HG02973 (cell line): ENCODE results near the gene FLT3.
"Not testable (repeated sequence)": the region's sequence is repeated elsewhere in the genome, so short reads cannot be mapped to it uniquely, and the experiment has no call there.

ENCODE experiments used
- ATAC-seq: cut with Tn5 transposase; IDR thresholded peaks from one replicate; pipeline ENCODE4 v1.9.1; 2021; ENCODE audit warnings: moderate library complexity; ENCODE audit not compliant: unreplicated experiment

The FLT3 gene

DNA sequence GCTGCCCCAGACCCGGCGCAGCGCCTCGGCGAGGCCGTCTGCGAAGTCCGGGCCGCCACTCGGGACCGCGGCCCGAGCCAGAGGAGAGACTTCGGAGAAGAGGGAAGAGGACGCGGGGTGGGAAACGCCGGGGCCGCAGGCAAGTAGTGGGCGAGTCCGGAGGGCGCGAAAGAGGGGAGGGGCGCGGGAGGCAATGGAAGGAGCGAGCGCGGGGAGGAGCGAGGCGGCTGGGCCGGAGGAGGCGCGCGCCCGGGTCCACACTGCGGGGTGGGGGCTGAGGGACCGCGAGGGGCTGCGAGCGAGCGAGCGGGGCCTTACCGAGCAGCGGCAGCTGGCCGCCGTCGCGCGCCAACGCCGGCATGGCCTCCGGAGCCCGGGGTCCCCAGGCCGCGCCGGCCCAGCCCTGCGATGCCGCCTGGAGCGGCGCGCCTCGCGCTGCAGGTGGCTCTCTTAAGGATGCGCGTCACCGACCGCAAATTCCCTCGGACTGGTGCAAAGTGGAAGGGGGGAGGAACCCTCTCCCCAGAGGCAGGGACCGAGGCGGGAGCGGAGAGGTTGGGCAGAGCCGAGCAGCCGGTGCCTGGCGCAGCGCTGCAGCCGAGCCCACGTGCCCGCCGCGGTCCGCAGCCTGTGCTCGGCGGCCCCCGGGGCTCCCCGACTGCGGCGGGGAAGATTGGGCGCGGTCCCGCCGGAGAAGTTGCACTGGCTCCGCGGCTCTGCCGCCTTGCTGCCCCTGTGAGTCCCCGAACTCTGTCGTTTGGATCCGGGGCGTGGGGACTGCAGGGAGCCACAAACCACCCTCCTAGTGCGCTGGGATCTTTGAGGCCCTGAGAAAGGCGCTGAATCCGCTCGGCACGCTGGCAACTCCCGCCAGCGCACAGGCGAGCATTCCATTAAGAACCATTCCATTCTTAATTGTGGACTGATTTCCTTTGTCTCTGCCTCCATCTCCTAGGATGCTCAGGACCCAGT lies at the start of gene FLT3:
TSS of gene FLT3 (minus strand) at position 427 of the 972 bp plus-strand sequence. CDS start at position 361, 66 bp downstream.
- ATAC-seq: peak; percentile 50

DNA sequence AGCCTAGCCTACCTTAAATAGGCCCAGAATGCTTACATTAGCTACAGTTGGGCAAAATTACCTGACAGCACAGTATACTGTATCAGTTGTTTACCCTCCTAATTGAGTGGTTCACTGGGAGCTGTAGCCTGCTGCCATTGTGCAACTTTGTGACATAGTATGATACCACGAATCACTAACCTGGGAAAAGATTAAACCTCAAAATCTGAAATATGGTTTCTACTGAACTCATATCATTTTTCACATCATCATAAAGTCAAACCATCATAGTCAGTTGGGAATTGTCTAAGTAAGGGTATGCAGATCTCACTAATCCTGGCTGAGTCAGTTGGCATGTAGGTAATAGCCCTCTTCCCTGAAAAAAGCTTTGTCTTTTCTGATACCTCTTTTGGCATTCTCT lies 47.1 kb upstream of the FLT3 start:
- ATAC-seq: no peak

DNA sequence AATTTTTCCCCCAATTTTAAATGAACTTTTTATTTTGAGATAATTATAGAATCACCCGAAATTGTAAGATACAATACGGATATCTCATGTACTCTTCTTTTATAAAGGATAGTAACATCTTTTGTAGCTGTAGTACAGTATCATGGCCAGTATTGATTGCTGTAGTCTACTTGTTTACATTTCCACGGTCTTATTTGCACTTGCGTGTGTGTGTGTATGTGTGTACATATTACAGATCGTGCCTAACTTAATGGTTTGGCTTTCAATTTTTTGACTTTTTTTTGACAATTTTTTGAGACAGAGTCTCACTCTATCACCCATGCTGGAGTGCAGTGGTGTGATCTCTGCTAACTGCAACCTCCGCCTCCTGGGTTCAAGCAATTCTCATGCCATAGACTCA lies 44.7 kb upstream of the FLT3 start:
- ATAC-seq: no peak

DNA sequence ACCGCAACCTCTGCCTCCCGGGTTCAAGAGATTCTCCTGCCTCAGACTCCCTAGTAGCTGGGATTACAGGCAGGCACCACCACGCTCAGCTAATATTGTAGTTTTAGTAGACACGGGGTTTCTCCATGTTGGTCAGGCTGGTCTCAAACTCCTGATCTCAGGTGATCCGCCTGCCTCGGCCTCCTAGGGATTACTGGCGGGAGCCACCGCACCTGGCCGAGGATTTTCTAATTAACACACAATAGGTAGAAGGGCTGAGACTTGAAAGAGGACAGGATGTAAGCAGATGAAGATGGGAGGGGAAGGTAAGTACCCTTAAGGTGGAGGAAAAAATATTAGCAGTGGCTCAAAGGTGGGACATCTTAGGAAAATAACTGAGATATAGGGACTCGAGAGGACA lies 41.2 kb upstream of the FLT3 start:
- ATAC-seq: not testable (repeated sequence)

DNA sequence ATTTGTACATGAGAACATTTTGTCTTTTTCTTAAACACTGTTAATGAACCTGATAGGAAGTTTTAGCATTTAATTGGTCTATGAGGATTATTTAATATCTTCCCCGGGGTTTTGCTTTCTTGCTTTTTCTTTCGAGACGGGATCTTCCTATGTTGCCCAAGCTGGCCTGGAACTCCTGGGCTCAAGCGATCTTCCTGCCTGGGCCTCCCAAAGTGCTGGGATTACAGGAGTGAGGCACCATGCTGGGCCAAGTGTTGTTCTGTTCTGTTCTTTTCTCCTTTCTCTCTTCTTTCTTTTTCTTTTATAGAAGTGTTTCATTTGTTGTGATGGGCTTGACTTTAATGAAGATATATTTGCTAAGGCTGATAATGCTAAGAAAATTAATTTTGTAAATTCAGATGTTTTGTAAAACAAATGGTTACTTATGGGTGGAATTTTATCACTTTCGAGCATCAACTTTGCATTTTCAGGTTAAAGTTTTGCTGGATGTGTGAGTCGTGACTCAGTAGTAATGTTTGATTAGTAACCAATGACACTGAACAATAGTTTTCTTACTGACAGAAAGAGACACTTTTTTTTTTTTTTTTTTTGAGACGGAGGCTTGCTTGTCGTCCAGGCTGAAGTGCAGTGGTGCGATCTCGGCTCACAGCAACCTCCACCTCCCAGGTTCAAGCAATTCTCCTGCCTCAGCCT lies 40.2 kb upstream of the FLT3 start:
- no peak for ATAC-seq

DNA sequence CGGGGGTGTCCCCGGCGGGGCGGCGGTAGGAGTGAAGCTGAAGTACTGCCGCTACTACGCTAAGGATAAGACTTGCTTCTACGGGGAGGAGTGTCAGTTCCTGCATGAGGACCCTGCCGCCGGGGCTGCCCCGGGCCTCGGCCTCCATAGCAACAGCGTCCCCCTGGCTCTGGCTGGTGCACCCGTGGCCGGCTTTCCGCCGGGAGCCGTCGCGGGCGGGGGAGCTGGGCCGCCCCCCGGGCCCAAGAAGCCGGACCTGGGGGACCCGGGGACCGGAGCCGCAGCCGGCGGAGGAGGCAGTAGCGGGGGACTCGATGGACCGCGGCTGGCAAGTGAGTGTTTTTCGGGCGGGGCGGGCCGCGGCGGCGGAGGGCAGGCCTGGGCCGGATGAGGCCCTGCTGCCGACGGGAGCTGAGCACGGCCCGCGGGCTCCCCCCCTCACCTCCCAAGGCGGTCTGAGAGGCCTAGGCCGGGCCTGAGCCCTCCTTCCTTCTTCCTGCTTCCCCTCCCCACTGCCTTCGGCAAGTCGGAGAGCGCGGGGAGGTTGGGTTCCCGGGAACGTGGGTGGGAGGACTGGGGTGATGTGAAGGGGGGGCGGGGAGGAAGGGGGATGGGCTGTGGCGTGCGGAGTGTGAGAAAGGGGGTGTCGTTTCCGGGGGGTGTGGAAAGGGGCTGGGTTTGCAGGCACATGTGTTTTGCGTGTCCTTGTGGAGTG lies 38.5 kb upstream of the FLT3 start:
- ATAC-seq: peak; percentile 36

DNA sequence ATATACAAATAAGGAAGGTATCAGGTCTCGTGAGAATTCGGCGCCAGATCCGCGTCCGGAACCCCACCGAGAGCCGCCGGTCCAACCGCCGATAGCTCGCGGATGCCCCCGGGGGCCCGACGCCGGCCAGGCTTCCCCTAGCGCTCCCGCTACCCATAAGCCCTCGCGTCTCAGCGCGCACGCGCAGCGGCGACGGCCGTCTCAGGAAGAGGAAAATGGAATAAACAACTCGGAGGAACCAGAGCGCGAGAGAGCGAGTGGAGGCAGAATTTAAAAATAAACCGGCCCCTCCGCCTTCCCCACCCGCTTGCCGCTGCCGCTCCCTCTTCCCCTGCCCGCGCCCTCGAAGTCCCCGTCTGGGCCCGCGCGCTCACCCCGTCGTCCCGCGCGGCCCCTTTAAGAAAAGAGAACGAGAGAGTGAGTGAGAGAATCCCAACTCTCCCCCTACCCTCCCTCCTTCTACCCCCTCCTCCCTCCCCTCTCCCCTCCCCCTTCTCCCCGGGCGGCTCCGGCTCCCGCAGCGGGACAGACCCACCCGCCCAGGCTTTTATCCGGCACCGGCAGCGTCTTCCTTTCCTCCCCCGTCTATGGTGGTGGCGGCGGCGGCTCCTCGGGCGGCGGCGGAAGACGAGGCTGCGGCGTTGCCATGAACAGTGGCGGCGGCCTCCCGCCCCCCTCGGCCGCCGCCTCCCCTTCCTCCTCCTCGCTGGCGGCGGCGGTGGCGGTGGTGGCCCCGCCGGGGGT lies 37.8 kb upstream of the FLT3 start, which contains the start of gene PAN3:
TSS of gene PAN3 (plus strand) at position 534 of the 744 bp plus-strand sequence. CDS start at position 647, 113 bp downstream.
- ATAC-seq: peak; percentile 54

DNA sequence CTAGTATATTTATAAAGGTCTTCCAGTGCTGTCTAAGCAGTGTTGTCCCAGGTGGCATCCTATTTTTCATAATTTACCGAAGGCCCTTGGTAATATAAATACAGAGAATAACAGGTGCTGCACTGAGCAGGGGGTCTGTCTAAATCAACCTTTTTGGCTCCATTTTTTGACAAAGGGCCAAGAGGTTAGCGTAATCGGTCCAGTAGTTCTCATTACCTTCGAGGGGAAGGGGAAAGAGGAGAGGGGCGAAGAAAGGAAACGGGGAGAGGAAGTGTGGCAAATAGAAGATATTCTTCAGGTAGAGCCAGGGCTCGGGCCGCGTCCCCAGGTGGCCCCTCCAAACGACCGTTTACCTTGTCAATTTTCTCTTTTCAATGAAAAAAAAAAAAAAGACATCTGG lies 37.2 kb upstream of the FLT3 start:
- ATAC-seq: peak; percentile 2

DNA sequence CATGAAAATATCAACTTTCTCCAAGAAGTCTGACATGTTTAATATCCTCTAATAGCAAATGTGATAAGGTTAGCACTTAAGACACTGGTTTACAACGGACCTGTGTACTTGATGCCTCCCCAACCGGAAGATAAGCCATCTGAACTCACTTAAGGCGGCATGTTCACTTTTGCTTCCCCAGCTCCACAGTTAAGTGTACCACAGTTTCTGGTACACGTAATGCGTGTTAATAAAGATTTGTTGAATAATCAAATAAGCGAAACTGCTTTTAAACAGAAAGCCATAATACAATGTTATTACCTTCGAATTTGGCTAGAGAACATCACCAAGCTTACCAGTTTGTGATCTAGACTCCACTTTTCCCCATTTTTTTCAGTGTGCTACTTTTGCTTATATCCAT lies 36.5 kb upstream of the FLT3 start:
- no peak for ATAC-seq

DNA sequence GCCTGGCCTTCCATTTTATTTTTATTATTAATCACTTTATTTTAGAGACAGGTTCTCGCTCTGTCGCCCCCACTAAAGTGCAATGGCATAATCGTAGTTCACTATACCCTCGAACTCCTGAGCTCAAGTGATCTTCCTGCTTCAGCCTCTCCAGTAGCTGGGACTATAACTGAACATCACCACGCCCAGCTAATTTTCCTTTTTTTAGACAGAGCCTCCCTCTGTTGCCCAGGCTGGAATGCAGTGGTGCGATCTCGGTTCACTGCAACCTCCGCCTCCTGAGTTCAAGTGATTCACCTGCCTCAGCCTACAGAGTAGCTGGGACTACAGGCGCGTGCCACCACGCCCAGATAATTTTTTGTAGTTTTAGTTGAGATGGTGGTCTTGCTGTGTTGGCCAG lies 31.3 kb upstream of the FLT3 start:
- no peak for ATAC-seq

DNA sequence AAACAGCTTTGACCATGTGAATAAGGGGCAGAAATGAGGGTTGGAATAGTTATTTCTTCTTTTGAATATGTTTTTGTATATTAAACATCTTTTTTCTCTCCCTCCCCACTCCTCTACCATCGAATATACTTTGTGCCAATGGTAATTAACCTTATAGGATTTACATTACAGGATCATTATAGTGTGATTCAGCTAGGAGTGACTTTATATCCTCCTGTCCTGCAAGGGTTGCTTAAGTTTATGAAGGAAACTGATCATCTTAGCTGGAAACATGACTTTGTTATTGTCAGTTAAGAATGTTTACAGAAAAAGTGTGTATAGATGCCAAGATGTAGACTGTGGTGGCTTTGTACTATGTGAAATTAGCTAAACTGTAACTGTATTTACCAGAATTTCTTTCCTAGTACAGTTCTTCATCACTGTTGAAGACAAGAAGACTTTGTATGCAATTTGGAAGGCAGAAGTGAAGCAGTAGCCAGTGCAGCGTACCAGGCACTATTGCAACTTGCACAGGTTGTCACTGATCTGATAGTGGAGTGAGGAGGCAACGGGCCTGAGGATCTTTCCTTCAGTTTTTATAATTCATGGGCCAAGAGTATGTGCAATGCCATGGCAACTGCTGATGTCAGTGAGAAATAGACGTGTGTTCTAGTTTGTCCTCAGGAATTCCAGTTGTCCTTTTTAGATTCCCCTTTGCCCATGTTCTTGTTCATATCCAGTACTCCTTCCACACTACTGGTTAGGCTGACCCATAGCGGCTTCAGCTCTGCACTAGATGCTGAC lies 29.7 kb upstream of the FLT3 start:
- ATAC-seq: no peak

DNA sequence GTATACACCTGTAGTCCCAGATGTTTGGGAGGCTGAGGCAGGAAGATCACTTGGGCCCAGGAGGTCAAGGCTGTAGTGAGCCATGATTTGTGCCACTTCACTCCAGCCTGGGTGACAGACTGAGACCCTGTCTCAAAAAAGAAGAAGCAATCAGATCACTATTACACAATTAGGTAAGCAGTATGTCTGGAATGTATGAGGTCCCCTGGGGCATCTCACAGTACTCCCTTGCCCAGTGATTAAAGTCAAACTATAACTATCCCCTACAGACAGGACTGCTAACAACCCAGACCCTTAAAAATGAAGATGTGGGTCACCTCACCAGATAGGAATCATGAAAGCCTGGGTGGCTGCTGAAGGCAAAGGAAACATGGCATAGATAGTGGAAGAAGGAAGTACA lies 28.6 kb upstream of the FLT3 start:
- no peak for ATAC-seq

DNA sequence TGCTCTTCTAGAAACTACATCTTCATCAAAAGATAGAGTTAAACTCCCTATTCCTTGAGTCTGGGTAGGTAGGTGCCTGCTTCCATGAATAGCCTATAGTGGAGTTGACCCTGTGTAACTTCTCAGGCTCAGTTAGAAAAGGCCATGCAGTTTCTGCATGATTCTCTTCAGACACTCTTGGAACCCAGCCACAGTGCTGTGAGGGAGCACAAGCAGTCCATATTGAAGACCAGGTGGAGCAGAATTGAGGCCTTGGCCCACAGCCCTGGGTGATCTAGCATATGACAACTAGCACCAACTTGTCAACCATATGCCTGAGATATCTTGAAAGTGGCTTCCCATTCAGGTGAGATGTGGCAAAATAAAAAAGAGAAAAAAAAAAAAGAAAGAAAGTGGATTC lies 27.7 kb upstream of the FLT3 start:
- ATAC-seq: no peak

DNA sequence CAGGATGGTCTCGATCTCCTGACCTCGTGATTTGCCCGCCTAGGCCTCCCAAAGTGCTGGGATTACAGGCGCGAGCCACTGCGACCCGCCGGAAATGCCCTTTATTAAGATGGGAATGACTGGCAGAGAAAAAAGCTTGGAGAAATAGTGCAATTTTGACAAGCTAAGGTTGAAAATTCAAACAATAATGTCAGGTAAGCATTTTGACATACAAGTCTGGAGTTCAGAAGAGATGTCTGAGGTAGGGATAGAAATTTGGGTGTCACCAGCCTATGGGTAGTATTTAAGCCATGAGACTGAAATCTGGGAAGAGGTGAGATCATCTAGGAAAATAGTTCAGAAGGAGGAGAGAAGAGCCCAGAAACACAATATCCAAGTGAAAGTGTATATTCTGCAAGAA lies 20.8 kb upstream of the FLT3 start:
- no peak for ATAC-seq

DNA sequence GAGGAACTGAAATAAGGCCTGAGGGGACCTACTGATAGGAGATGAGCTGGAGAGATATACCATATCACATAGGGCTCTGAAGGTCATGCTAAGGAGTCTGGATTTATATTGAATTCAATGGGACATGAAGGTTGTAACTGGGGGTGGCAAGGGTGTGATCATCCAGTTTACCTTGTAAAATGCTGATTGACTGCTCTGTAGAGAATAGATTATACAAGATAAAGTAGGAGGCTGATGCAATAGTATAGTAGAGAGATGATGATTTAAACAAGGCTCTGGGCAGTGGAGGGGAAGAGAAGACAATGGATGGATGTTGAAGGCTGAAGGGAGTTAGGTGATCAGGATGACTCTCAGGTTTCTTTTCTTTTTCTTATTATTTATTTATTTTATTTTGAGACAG lies 19.9 kb upstream of the FLT3 start:
- ATAC-seq: no peak

DNA sequence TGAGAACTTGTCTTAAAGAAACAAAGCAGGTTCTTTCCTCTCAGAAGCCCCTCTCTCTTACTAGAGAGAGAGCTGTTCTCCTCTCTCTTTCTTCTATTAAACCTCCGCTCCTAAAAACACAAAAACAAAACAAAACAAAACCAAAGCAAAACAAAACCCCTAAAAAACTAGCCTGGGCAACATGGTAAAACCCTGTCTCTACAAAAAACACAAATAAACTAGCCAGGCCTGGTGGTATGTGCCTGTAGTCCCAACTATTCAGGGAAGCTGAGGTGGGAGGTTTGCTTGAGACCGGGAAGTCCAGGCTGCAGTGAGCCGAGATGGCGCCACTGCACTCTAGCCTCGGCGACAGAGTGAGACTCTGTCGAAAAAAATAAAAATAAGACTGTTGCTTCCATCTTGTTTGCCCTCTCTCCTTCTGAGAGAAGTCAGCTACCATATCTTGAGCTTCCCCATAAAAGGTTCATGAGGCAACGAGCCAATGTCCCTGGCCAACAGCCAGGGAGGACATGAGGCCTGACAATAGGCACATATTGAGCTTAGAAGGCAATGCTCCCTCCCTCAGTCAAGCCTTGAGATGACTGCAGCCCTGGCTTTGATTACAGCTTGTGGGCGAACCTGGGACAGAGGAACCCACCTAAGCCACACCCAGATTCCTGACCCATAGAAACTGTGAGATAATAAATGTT lies 17.5 kb upstream of the FLT3 start:
- ATAC-seq: no peak

DNA sequence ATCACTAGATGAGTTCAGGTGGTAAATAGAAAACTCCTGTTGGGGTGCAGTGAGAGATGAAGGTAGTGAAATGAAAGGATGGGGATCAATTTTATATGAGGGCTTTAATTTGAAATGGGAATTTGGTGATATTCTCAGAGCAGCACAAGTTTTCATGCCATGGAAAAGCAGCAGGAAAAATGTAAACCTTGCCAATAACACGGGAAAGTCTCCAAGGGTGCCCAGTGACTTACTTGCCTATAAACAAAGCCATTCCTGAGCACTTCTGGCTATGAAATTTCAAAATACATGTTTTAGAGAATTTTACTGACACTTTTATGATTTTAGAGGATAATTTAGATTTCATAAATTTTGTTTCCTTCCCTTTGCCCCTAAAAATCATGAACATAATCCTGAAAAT lies 16.4 kb upstream of the FLT3 start:
- ATAC-seq: no peak

DNA sequence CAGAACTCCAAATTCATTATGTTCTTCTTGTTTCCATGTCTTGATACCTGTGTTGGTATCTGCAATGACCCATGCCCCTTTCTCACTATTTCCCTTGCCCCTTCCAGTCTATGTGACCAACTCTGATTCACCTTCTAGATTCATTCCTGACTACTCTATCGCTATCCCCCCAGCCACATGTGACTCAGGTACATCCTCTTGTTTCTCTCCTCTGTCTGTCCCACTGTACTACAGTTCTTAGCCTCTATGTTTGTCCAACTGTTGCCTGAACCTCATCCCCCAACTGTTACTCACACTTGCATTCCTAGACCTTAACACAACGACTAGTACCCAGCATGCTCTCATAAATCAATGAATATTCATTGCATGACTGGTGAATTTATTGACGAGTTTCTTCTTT lies 10.0 kb upstream of the FLT3 start:
- no peak for ATAC-seq

DNA sequence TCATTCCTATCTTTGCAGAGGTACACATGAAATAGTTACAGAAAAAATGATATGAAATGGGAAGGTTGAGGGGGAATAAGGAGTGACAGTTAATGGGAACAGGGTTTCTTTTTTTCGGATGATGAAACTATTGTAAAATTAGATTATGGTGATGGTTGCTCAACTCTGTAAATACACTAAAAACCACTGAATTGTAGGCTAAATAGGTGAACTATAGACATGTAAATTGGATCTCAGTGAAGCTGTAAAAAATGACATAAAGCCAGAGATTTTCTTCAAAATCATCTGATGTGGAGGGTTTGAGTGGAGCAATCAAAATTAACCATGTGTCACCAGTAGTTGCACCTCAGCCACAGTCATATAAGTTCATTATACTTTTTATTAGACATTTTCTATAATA lies 6.6 kb upstream of the FLT3 start:
- no peak for ATAC-seq
